Right atrium auricular region (tissue), 2 donors: Measurements from ENCODE around the gene FAM151B. TPM values are rescaled to one million over a fixed set of nuclear protein-coding genes. Genes with fewer than 3 reads are reported as not detected.
"Not testable (repeated sequence)": the region's sequence is repeated elsewhere in the genome, so short reads cannot be mapped to it uniquely, and the experiment has no call there.

Experiments
- DNase-seq: peaks from one replicate; pipeline ENCODE4 v3.0.0-alpha.2; 2019; ENCODE audit warnings: low spot score
- H3K27ac ChIP-seq, 2 donors: fragments of 200-600 bp; sonication (generic); 1 replicate in 1 of 2; 2 replicates in 1 of 2; pipeline ENCODE4 v1.5.1; 2016 to 2019
- H3K27me3 ChIP-seq, 2 donors: fragments of 200-600 bp; sonication (generic); one replicate each; pipeline versions ENCODE4 v1.5.1 to v1.6.0; 2017 to 2019
- H3K36me3 ChIP-seq: fragments of 200-600 bp; sonication (generic); one replicate; pipeline ENCODE4 v1.5.1; 2016
- H3K4me1 ChIP-seq, 2 donors: fragments of 200-600 bp; sonication (generic); one replicate each; pipeline versions ENCODE4 v1.5.1 to v1.6.0; 2017 to 2019
- H3K4me3 ChIP-seq, 2 donors: fragments of 200-600 bp; sonication (generic); 1 replicate in 1 of 2; 2 replicates in 1 of 2; pipeline ENCODE4 v1.5.1; 2017 to 2019; ENCODE audit warnings: mild to moderate bottlenecking in 1 of 2, moderate library complexity in 1 of 2
- H3K9me3 ChIP-seq, 2 donors: fragments of 200-600 bp; sonication (generic); one replicate each; pipeline ENCODE4 v1.5.1; 2019
- total RNA-seq, 2 donors: library from RNA; depleted of rRNA; stranded (reverse); fragments of >200 nt; gene quantifications; one replicate each; pipeline ENCODE4 v1.1.0, GENCODE V29; 2016
- TF ChIP-seq, protein P1 (sequence below), 2 donors: fragments of 200-600 bp; sonication (generic); IDR thresholded peaks; one replicate each; pipeline ENCODE4 v1.5.1; 2019; ENCODE audit warnings: antibody characterized with exemption in 2 of 2

Gene FAM151B
- total RNA-seq, 2 donors from 2014 or later: 1.8 to 1.9 TPM

DNA sequence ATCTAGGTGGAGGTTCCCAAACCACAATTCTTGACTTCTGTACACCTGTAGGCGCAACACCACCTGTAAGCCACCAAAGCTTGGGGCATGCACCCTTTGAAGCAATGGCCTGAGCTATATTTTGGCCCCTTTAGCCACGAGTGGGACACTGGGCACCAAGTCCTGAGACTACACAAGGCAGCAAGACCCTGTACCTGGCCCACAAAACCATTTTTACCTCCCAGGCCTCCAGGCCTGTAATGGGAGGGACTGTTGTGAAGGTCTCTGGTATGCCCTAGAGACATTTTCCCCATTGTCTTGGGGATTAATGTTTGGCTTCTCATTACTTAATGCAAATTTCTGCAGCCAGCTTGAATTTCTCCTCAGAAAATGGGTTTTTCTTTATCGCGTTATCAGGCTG lies 24.6 kb upstream of the FAM151B start:
- H3K4me3 ChIP-seq: no peak overlapping the region
- no peak for DNase-seq
- peaks cover 0 to 7% of the 10 kb centered on the region in 2 donors for H3K4me1 ChIP-seq
- peaks cover 72% of the 10 kb centered on the region for H3K36me3 ChIP-seq
- no peak overlapping the region for H3K27ac ChIP-seq
- TF ChIP-seq, protein P1, sequence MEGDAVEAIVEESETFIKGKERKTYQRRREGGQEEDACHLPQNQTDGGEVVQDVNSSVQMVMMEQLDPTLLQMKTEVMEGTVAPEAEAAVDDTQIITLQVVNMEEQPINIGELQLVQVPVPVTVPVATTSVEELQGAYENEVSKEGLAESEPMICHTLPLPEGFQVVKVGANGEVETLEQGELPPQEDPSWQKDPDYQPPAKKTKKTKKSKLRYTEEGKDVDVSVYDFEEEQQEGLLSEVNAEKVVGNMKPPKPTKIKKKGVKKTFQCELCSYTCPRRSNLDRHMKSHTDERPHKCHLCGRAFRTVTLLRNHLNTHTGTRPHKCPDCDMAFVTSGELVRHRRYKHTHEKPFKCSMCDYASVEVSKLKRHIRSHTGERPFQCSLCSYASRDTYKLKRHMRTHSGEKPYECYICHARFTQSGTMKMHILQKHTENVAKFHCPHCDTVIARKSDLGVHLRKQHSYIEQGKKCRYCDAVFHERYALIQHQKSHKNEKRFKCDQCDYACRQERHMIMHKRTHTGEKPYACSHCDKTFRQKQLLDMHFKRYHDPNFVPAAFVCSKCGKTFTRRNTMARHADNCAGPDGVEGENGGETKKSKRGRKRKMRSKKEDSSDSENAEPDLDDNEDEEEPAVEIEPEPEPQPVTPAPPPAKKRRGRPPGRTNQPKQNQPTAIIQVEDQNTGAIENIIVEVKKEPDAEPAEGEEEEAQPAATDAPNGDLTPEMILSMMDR (IDR thresholded peaks at IDR 0.05): no peak
- no peaks in the 10 kb centered on the region for H3K27me3 ChIP-seq
- no peaks in the 10 kb centered on the region for H3K9me3 ChIP-seq

DNA sequence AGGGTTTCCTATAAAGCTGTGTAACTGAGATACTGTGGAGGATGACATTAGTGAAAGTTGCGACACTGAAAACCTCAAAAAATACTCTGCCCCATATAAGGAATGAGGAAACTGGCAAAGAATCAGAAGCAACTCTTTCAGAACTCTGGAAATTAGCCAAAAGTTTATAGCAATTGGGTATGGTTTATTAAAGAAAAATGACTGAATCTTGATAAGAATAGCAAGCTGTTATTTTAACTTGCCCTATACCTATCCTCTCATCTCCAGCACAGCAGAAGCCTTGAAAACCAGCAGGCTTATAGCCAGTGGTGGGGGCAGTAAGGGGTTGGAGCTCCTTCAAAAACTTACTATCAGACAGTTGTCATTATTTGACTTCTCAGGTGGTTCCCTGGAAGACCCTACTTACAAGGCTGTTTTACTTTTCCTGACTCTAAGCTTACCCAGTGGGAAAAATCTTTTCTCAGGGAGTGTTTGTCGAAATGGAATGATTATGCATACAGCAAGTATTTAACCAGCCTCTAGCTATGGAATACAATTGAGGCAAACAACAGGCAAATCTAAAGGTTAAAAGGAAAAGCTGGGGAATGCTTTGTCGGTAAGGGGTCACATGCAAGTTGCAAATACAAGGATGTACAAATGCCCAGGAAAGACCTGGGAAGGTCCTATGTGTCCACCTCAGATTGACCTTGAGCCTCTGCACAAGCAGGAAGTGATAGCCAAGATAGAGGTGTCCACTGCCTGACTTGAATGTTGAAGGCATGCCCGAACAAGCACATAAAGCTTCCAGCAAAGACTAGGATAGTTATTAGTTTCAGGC lies 21.0 kb upstream of the FAM151B start:
- H3K27ac ChIP-seq: no peak overlapping the region
- peaks cover 0 to 8% of the 10 kb centered on the region in 2 donors for H3K9me3 ChIP-seq
- H3K36me3 ChIP-seq: peaks cover 62% of the 10 kb centered on the region

DNA sequence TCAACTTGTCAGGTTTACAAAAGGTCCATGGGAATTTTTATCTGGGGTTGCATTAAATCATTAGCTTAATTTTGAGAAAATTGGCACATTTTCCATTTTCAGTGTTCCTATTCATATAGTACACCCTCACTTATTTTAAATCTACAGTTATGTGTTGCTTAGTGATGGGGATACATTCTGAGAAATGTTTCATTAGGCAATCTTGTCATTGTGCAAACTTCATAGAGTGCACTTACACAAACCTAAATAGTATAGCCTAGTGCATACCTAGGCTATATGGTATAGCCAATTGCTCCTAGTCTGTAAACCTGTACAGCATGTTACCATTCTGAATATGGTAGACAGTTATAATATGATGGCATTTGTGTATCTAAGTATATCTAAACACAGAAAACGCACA lies 19.8 kb upstream of the FAM151B start:
- Histone ChIP-seq H3K36me3 (peaks cover 53% of the 10 kb centered on the region), H3K9me3 (peaks cover 0 to 8% of the 10 kb centered on the region in 2 donors), H3K4me1 (peaks cover 0 to 7% of the 10 kb centered on the region in 2 donors), H3K27me3 (no peaks in the 10 kb centered on the region), H3K27ac (no peak overlapping the region), H3K4me3 (no peak overlapping the region)
- TF ChIP-seq, protein P1 (IDR thresholded peaks at IDR 0.05): no peak
- DNase-seq: no peak

More for the DNA sequence above, 21.0 kb upstream of the FAM151B start:
- no peak for DNase-seq
- Histone ChIP-seq H3K27me3 (no peaks in the 10 kb centered on the region), H3K4me3 (no peak overlapping the region), H3K4me1 (peaks cover 0 to 7% of the 10 kb centered on the region in 2 donors)
- TF ChIP-seq, protein P1 (IDR thresholded peaks at IDR 0.05): no peak

DNA sequence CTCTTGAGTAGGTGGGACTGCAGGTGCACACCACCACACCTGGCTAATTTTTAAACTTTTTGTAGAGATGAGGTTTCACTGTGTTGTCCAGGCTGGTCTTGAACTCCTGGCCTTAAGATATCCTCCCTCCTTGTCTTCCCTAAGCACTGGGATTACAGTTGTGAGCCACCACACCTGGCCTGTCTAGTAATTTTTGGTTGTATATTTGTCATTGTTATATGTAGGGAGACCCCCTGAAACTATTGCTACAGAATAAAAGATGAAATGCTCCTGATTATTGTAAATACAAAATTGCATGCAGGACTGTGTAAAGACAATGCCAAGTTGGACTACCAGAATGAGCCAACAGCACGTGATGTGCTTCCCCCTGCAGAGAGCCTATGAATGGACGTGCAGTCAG lies 17.3 kb upstream of the FAM151B start:
- not testable (repeated sequence) for H3K4me3 ChIP-seq, H3K27ac ChIP-seq, H3K27me3 ChIP-seq, DNase-seq, H3K9me3 ChIP-seq, H3K4me1 ChIP-seq
- H3K36me3 ChIP-seq: peaks cover 49% of the 10 kb centered on the region

DNA sequence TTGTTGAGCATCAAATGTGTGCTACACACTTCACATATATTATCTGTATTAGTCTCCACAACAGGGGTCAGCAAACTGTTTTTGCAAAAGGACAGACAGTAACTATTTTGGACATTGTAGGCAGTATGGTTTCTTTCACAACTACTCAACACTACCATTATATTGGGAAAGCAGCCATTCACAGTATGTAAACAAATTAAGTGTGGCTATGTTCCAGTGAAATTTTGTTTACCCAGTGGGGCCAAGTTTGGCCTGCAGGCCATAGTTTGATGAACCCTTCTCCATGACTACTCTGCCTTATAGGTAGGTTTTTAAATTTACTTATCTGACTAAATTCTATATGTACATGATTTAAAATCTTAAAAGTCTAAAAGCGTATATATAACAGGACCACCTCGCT lies 13.0 kb upstream of the FAM151B start:
- Histone ChIP-seq H3K27ac (no peak overlapping the region), H3K4me3 (no peak overlapping the region), H3K36me3 (peaks cover 54% of the 10 kb centered on the region), H3K9me3 (peaks cover 0 to 8% of the 10 kb centered on the region in 2 donors), H3K4me1 (no peaks in the 10 kb centered on the region), H3K27me3 (no peaks in the 10 kb centered on the region)
- TF ChIP-seq, protein P1 (IDR thresholded peaks at IDR 0.05): no peak
- DNase-seq: no peak

DNA sequence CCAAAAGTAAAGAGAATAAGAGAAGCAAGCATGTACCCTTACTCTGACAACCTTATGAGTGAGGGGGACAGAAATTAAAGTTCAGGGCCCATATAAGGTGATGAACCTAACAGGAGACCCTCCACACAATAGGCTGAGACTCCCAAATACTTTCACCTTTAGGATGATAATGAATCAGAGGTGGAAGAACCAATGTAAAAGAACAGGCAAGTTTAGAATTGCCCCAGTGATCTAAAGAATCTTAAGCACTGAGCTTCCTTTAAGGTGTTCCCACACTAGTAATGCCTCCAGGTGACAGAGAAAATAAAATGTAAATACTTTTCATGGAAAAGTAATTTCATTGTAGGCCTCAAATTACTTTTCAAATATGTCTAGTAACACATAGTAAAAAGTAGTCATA lies 8.2 kb upstream of the FAM151B start:
- Histone ChIP-seq H3K4me3 (no peak overlapping the region), H3K36me3 (peaks cover 30% of the 10 kb centered on the region), H3K9me3 (peaks cover 0 to 14% of the 10 kb centered on the region in 2 donors), H3K27me3 (no peaks in the 10 kb centered on the region), H3K27ac (no peak overlapping the region), H3K4me1 (no peaks in the 10 kb centered on the region)
- TF ChIP-seq, protein P1 (IDR thresholded peaks at IDR 0.05): no peak
- no peak for DNase-seq
